NCI-H1105 (cell line): ENCODE results near the gene ADAD2.
"Not testable (repeated sequence)": the region's sequence is repeated elsewhere in the genome, so short reads cannot be mapped to it uniquely, and the experiment has no call there.

Experiments used
- DNase-seq: peaks from one replicate; lab custom pipeline; 2025; lab: John Stamatoyannopoulos, UW

Gene ADAD2

DNA sequence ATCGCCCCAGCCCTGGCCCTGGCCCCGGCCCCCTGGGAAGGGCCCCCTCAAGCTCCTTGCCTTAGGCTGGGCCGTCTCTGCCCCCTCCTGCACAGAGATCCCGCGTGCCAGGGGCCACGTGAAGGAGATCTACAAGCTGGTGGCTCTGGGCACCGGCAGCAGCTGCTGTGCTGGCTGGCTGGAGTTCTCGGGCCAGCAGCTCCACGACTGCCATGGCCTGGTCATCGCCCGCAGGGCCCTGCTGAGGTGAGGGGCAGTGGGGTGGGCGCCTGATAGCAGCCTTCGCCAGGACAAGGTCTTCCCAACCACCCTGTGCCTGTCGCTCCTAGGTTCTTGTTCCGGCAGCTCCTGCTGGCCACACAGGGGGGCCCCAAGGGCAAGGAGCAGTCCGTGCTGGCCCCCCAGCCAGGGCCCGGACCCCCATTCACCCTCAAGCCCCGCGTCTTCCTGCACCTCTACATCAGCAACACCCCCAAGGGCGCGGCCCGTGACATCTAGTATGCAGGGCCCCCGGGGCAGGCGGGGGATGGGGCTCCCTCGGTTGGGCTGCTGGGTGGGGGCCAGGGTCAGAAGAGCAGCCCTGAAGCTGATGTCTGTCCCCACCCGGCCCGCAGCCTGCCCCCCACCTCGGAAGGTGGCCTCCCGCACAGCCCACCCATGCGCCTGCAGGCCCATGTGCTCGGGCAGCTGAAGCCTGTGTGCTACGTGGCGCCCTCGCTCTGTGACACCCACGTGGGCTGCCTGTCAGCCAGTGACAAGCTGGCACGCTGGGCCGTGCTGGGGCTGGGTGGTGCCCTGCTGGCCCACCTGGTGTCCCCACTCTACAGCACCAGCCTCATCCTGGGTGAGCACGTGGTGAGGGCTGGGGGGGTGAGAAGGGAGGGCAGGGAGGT, 4.5 kb downstream of the ADAD2 start:
- DNase-seq: no peak

DNA sequence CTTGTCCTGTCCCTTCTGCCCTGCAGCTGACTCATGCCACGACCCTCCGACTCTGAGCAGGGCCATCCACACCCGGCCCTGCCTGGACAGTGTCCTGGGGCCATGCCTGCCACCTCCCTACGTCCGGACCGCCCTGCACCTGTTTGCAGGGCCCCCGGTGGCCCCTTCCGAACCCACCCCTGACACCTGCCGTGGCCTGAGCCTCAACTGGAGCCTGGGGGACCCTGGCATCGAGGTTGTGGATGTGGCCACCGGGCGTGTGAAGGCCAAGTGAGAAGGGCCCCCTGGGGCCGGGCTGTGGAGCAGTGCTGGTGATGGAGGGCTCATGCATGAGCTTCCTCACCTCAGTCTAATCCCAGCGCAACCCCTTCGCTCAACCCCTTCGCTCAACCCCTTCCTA, 5.1 kb downstream of the ADAD2 start:
- DNase-seq: no peak

DNA sequence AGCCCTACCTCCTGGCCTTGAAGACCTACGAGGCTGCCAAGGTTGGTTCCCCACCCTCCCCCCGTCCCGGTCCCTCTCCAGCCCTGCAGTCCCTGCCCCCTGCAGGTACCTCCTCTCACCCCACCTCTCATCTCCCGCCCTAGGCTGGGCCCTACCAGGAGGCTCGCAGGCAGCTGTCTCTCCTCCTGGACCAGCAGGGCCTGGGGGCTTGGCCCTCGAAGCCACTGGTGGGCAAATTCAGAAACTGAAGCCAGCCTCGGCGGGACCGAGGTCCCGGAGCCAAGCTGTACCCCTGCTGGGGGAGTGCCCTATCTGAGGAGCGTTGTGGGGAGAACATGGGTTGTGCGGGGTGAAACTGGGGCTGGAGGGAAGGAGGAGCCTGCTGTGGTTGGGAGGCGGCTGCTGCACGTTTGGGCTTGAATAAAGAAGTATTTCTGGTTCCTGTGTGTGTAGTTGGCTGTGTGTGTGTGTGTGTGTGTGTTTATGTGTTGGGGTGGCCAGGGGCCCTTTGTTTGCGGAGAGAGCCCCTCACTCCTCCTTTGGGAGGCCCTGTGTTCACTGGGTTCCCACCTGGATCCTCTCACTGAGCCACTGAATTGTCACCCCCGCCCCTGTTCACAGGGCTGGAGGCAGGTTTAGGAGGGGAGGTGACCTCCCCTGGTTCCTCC, 5.9 kb downstream of the ADAD2 start:
- no peak for DNase-seq

DNA sequence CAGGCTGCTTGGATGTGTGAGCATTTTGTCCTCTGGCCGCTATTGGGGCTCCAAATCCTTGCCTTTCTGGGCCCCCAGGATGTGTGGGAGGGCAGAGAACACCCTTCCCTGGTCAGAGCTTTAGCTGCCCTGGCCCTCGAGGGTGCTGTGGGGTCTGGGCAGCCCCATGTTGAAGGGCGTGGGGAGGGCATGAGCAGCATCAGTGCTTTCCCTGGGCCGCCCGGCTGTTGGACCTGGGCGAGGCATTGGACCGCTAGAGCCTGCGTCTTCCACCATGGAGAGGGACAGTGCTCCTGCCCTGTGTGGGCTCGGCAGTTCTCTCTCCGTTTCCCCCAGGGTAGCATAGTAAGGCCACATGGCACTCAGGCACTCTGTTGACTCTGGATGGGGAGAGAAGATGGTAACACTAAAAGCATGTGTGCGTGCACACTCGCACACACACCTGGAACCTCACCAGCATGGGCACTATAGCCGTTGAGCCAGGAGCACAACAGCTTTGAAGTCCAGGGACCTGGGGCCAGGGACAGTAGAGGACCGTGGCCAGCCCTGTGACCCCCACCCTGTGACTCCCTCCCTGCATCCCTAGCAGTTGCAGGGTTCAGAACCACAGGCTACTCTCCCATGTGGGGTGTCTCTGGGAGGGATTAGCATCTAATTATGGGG, 6.6 kb downstream of the ADAD2 start:
- no peak for DNase-seq

DNA sequence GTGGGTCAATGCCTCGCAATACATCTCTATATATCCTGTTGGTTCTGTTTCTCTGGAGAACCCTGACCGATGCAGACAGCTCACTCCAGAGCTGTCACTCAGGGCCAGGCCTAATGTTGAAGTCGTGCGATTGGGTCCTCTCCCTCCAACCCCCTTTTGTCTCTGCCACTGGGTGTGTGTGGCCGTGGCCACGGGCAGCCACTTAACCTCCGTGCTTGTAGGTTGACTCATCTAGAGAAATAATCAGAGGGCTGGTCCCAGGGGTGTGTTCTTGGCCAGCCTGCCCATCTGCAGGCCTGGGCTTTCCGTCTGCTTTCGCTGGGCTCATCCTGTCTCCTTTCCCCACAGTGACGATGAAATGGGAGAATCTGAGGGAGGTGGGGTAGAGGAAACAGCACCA, 7.4 kb downstream of the ADAD2 start:
- DNase-seq: no peak

DNA sequence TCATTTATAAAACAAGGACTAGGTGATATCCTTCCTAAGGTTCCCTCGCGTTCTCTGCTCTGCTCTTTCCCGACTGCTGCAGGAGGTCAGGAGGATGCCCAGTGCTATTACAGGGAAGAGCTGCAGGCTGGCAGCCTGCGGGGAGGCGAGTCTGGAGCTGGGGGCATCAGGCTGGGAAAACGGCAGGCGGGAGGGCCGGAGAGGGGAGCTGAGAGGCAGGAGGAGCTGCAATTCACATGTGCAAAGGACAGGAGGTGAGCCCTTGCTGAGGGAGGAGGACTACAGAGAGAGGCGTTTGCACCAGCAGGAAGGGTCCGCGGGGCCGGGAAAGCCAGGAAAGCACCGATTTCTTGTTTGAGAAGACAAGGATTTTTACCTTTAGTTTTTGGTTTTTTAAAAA, 8.1 kb downstream of the ADAD2 start:
- DNase-seq: no peak

DNA sequence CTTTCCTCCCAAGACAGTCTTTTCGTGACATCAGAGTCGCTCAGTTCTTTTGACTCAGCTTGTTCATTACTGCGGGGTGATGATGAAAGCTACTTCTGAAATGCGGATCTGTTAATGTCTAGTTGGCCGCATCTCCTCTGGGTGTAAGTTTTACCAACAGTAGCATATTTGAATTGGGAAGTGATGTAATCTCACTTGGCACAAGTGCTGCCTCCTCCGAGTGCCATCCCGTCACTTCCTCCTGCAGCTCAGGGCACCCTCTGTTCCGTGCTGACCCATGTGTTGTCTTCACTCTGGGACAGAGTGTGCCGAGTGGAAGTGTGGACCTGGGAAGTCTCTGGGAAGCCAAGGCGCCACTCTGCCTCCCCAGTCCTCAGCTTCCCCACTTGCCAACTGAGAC, 8.9 kb downstream of the ADAD2 start:
- DNase-seq: no peak

DNA sequence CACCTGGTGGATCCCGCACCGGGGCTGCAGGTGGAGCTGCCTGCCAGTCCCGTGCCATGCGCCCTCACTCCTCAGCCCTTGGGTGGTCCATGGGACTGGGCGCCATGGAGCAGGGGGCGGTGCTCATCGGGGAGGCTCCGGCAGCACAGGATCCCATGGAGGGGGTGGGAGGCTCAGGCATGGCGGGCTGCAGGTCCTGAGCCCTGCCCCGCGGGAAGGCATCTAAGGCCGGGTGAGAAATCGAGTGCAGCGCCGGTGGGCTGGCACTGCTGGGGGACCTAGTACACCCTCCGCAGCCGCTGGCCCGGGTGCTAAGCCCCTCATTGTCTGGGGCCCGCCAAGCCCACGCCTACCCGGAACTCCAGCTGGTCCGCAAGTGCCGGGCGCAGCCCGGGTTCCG, 13.6 kb downstream of the ADAD2 start:
- DNase-seq: not testable (repeated sequence)

DNA sequence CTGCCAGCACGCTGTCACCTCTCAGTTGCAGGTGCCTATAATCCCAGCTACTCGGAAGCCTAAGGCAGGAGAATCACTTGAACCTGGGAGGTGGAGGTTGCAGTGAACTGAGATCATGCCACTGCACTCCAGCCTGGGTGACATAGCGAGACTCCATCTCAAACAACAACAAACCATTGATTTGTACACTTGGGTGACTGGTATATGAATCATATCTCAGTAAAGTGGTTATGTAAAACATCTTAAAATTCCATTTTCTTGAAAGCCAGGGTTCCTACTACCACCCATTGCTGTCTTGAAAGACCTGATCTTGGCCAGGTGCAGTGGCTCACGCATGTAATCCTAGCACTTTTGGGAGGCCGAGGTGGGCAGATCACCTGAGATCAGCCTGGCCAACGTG, 14.2 kb downstream of the ADAD2 start:
- DNase-seq: not testable (repeated sequence)

DNA sequence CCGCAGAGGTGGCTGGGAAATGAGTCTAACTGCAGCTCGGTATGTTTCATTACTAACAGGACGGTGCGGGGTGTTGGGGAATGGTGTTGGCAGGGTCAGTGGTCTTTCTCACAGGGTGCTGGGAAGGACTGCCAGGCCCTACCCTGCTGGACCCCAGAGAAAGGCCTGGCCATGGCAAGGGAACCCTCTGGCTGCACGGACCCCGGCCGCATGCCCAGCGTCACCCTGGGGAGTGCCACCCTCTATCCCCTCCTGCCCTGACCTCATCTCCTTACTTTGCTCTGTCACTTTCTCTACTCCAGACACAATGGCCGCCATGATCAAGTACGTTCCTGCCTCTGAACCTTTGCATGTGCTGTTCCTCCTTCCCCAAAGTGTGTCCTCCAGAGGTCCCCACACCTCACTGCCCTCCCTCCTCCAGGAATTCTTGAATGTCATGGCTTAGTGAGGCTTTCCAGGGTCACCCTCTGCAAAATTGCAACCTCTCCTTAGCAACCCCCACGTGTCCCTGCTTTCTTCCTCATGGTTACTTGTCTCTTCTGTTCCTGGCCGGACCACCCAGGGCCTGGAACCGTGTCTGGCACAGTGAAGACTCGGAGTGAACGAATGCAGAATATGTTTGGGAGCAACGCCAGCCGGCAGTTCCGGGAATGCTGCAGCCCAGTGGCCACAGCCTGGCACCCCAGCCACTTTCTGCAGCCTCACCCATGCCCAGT, 15.2 kb downstream of the ADAD2 start:
- DNase-seq: no peak

DNA sequence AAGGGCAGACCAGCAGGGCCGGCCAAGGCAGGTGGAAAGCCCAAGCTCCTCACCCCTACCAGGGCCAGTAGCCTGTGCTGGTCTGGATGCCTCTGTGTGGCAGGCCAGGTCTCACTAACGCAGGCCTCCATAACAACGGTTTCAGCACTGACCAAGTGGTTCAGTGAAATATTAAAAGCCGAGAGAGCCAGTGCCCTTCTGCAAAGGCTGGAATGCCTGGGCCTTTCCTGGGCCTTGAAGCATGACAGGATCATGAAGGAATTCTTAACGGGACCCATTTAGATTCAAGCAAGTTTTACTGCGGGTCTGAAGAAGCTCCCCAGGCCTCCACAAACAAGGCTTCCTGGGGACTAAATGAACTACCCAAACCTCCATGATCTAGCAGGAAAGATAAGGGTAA, 16.3 kb downstream of the ADAD2 start:
- DNase-seq: no peak

DNA sequence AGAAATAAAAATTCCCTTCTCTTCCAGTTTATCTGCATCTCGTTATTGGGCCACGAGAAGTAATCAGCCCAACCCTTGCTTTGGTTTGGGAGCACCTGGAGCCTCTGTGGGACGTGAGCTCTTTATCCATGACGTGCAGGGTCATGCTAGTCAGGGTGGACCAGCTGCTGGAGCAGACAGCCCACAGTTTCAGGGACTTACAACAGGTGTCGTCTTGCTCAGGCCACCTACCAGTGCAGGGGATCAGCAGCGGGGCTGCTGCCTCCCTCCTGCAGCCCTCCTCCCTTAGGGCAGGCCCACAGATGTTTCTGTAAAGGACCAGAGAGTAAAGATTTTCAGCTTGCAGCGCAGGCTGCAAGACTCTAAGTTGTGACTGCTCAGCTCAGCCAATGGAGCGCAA, 16.9 kb downstream of the ADAD2 start:
- no peak for DNase-seq

DNA sequence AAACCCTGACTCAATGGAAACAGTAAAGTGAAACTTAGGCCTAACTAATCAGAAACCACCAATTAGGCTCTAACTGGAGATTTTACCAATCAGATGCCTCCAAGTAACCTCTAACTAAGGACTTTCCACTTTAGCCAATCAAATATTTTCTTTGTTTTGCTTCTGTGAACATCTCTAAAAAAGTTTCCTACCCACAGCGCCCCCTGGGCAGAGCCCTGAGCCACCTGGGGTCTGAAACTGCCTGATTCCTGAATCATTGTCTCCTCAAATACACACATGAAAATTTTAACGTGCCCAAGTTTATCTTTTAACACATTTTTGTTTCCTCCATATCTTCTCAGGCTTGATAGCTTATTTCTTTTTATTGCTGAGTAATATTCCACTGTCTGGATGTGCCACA, 19.0 kb downstream of the ADAD2 start:
- DNase-seq: no peak

DNA sequence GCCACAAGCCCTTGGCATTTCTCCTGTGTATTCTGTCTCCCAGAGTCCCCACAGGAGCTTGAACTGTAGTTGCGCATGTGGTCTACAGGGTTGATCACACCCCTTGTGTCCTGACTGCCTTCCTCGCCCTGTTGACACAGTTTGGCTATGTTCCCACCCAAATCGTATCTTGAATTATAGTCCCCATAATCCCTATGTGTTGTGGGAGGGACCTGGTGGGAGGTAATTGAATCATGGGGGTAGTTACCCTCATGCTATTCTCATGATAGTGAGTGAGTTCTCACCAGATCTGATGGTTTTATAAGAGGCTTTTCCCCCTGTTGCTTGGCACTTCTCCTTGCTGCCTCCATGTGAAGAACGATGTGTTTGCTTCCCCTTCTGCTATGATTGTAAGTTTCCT, 21.2 kb downstream of the ADAD2 start:
- no peak for DNase-seq

DNA sequence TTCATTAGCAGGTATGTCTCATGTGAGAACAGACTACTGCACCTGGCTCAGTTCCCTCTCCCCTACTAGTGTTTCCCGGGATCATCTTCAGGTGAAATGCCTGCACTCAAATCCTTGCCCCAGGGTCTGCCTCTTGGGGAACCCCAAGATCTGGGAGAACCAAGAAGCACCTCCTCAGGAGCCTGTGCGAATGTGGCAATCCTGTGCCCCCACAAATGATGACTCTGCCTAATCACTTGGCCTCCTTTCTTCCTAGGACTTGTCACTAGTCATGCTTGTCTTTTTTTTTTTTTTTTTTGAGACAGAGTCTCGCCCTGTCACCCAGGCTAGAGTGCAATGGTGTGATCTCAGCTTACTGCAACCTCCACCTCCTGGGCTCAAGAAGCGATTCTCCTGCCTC, 21.7 kb downstream of the ADAD2 start:
- no peak for DNase-seq

DNA sequence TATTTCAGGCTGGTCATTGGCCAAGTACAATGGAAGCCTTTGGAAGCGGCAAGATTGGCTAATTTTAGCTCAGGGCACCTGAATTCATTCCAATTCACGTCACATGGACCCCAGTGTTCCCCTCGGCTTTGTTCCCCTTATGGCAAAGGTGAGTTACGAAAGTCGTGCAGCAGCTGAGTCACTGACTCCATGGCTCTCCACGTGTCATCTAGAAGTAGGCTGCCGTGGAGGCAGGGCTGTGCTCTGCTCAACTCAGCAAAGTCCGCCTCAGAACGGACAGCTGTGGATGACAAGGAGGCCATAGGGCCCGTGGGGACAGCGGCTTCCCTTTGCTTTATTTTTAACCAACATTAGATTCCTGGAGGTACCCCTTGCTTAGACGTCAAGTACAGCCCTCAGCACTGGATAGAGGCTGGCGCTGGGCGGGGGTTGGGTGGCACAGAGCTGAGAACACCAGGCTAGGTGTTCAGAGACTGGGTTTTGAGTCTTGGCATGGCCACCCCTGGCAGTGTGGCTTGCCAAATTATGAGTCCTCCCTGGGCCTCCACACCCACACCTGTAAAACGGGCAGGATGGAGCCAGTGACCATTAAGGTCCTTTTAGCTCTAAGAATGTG, 23.6 kb downstream of the ADAD2 start:
- no peak for DNase-seq

DNA sequence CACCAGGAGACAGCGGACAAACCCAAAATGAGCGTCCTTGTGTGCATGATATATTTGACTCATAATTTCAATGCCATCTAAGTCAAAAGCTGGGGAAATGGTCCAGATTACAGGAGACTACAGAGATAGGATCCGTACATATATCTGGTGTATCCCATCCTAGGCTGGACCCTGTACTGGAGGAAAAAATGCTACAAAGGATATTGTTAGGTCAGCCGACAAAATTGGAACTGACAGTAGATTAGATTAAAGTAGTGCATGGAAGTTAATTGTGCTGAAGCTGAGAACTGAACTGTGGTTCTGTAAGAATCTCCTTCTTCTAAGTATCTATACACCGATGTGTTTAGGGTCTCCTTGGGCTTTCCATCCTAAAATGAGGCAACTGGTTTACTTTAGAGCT, 24.6 kb downstream of the ADAD2 start:
- no peak for DNase-seq

DNA sequence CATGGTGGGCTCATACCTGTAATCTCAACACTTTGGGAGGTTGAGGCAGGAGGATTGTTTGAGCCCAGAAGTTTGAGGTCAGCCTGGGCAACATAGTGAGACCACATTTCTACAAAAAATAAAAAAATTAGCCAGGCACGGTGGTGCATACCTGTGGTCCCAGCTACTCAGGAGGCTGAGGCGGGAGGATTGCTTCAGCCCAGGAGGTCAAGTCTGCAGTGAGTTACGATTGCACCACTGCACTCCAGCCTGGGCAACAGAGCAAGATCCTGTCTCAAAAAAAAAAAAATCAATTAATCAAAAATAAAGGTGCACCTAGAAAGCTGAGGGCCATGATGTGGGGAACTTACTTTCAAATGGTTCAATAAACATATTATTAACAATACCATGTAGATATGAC, 25.2 kb downstream of the ADAD2 start:
- DNase-seq: not testable (repeated sequence)

DNA sequence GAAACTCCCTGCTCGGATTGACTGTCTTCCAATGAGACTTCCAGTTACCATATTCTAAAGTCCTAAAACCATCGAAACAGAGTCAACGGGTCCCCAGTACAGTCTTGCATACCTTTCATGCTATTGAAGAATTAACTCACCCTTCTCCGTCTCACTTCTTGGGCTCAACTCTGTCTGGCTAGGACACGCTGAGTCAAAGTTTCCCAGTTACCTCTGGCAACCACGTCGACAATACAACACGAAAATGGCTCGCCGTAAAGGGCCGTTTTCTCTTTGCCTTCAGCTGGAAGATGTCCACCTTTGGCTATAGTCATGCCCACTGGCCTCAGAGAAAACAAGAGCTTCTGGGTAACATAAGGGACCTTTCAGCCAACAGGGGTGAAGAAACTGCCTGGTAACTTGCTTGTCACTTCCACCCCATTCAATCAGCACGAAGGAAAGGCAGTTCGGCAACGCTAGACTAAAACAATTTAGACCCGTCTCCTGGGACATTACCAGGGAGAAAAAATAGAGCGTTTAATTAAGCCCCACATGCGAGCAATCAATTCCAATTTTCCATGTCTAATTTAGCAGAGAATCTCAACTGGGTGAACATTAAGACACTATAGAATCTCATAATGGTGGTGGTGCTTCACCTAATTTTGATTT, 27.3 kb downstream of the ADAD2 start:
- no peak for DNase-seq

DNA sequence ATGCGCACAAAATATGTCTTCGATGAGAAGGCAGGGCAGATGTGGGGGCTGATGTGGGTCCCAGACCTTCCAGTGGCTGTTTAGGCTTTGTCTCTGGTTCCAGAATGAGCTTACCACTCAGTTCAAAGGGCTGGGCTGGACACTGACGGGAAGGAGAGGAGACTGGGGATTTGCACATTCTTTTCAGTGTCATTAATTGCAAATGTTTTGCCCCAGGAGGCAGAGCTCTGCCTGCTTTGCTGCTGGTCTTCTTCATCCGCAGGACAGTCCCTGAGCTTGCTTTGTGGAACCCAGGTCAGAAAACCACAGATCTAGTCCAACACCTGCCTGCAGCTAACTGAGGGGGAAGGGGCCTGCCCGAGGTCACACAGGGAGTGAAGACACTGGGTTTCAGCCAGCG, 28.0 kb downstream of the ADAD2 start:
- no peak for DNase-seq

DNA sequence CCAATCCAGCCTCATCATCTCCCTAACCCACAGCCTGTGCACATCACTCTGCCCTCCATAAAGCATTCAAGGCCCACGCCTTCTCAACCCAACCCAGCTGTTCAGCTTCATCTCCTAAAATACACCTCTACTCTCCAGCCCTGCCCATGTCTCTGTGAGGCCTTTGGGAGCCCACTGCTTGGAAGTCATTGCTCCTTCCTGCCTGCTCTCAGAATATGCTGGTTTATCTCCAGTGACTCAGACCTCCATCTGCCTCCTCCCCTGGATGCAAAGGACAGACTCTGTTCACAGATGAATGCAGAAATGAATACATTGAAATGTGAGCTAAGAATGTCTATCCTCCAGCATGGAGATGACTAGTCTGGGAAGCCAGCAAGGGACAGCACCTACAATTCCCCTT, 29.9 kb downstream of the ADAD2 start:
- DNase-seq: no peak

DNA sequence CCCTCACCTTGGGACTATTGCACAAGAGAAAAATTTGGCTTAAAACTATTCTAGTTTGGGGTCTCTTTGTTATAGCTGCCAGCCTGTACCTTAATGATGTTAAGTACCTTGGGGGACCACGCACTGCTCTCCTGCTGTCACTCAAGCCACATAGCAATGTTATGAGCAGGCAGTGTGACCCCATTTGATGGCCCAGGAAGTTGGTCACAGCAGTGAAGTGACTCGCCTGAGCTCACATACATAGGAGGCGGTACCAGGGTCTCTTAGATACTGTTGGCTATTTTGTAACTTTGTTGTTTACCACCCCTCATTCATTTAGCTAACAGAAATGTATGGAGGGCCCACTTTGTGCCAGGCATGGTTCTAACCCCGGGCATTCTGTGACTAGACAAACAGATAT, 32.5 kb downstream of the ADAD2 start:
- no peak for DNase-seq
